ENCODE results near the gene UPP1.

The UPP1 gene

DNA sequence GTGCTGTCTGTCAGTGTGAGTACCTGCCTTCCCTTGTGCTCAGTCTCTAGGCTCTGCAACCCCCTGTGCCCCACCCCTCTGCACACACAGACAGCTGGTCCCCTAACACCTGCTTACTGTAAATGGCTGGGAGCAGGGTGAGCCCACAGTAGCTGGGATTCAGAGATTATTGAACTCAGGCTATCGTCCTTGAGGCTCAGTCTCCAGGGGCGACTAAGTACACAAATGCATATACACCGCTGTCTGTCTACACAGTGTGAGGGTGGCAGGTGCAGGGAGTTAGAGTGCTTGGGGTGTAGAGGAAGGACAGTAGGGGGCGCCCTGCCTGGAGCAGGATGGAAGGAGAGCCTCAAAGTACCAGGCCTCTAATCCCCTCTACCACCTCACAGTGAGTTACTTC, 12.9 kb downstream of the UPP1 start:
- Histone ChIP-seq H3K4me2 (no peak overlapping the region), H4K20me1 (ENCODE audit: insufficient read depth) (no peaks in the 10 kb centered on the region), H2AFZ (ENCODE audit: low read depth) (no peak overlapping the region), H3K27me3 (ENCODE audit: insufficient read depth, low read depth) (no peaks in the 10 kb centered on the region), H3K9ac (no peak overlapping the region), H3K4me3 (IDR thresholded peaks at IDR 0.05; ENCODE audit: insufficient read depth, low read depth, low read length) (no peak overlapping the region), H3K27ac (no peak overlapping the region), H3K36me3 (ENCODE audit: insufficient read depth) (no peaks in the 10 kb centered on the region), H3K4me1 (ENCODE audit: low read depth, poor library complexity, severe bottlenecking) (no peaks in the 10 kb centered on the region), H3K79me2 (ENCODE audit: insufficient read depth, low read depth) (no peaks in the 10 kb centered on the region)
- TF ChIP-seq CTCF (conservative IDR thresholded peaks at IDR 0.05; ENCODE audit: low read depth, low read length): peak; percentile 40; the same call in 1 of the 2 replicates

DNA sequence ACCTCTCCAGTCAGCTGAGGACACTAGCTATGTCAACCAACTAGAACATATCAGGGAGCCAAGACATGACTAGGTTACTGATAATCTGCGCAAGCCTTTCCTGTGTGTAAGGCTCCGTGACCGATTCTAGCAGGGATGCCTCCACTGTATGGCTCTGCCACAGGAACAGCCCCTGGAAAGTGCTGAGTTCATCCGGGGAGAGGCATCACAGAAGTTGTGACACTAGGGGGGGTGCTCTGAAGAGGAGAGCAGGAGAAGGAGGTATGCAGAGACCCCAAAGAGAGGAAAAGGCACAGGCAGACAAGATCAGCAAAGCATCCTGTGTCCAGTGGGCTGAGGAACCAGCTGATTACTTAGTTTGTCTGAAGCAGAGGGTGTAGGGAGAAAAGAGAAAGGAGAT, 13.5 kb downstream of the UPP1 start:
- H2AFZ ChIP-seq (ENCODE audit: low read depth): no peak overlapping the region
- H3K4me1 ChIP-seq (ENCODE audit: low read depth, poor library complexity, severe bottlenecking): no peaks in the 10 kb centered on the region
- H3K4me2 ChIP-seq: no peak overlapping the region
- H3K79me2 ChIP-seq (ENCODE audit: insufficient read depth, low read depth): no peaks in the 10 kb centered on the region
- H3K27ac ChIP-seq: no peak overlapping the region
- no peak for TF ChIP-seq CTCF (conservative IDR thresholded peaks at IDR 0.05; ENCODE audit: low read depth, low read length)
- no peak overlapping the region for H3K4me3 ChIP-seq (IDR thresholded peaks at IDR 0.05; ENCODE audit: insufficient read depth, low read depth, low read length)
- no peaks in the 10 kb centered on the region for H3K27me3 ChIP-seq (ENCODE audit: insufficient read depth, low read depth)
- H3K9ac ChIP-seq: no peak overlapping the region
- no peaks in the 10 kb centered on the region for H4K20me1 ChIP-seq (ENCODE audit: insufficient read depth)
- H3K36me3 ChIP-seq (ENCODE audit: insufficient read depth): no peaks in the 10 kb centered on the region

- Histone ChIP-seq H3K27ac (no peak overlapping the region), H3K4me1 (ENCODE audit: low read depth, poor library complexity, severe bottlenecking) (peaks cover 3% of the 10 kb centered on the region), H3K9ac (no peak overlapping the region), H3K79me2 (ENCODE audit: insufficient read depth, low read depth) (no peaks in the 10 kb centered on the region), H4K20me1 (ENCODE audit: insufficient read depth) (no peaks in the 10 kb centered on the region), H3K4me2 (no peak overlapping the region), H3K36me3 (ENCODE audit: insufficient read depth) (no peaks in the 10 kb centered on the region), H3K27me3 (ENCODE audit: insufficient read depth, low read depth) (no peaks in the 10 kb centered on the region), H2AFZ (ENCODE audit: low read depth) (no peak overlapping the region), H3K4me3 (IDR thresholded peaks at IDR 0.05; ENCODE audit: insufficient read depth, low read depth, low read length) (no peak overlapping the region)
- no peak for TF ChIP-seq CTCF (conservative IDR thresholded peaks at IDR 0.05; ENCODE audit: low read depth, low read length)
These were observed 16.0 kb downstream of the UPP1 start for GRCh38 chr7:48105045-48105444.

- Histone ChIP-seq H4K20me1 (ENCODE audit: insufficient read depth) (no peaks in the 10 kb centered on the region), H3K4me2 (no peak overlapping the region), H3K79me2 (ENCODE audit: insufficient read depth, low read depth) (no peaks in the 10 kb centered on the region), H3K4me1 (ENCODE audit: low read depth, poor library complexity, severe bottlenecking) (peaks cover 8% of the 10 kb centered on the region), H2AFZ (ENCODE audit: low read depth) (no peak overlapping the region), H3K27me3 (ENCODE audit: insufficient read depth, low read depth) (no peaks in the 10 kb centered on the region), H3K4me3 (IDR thresholded peaks at IDR 0.05; ENCODE audit: insufficient read depth, low read depth, low read length) (no peak overlapping the region), H3K36me3 (ENCODE audit: insufficient read depth) (no peaks in the 10 kb centered on the region), H3K9ac (no peak overlapping the region), H3K27ac (no peak overlapping the region)
- no peak for TF ChIP-seq CTCF (conservative IDR thresholded peaks at IDR 0.05; ENCODE audit: low read depth, low read length)
These were observed 18.0 kb downstream of the UPP1 start for GRCh38 chr7:48106906-48107659.

Data from KMS-11 (cell line).